K562 (cell line): Measurements from ENCODE around the gene GOLGA8J. TPM values are rescaled to one million over a fixed set of nuclear protein-coding genes. Genes with fewer than 3 reads are reported as not detected.
"Not testable (repeated sequence)": the region's sequence is repeated elsewhere in the genome, so short reads cannot be mapped to it uniquely, and the experiment has no call there.

Source experiments
- ATAC-seq: fragments of 200-7000 bp; cut with Tn5 transposase; 3 replicates; pipeline ENCODE4 v1.9.1; 2020; ENCODE audit warnings: moderate library complexity
- BruUV-seq: library from RNA; stranded (reverse); fragments of 400-500 nt; replicated peaks from 2 replicates; lab custom pipeline; 2021; lab: Mats Ljungman, UMichigan
- CTCF ChIA-PET: fragments of 300-600 bp; formaldehyde crosslinking; extraction: SDS; loops from one replicate; lab custom pipeline; 2021; ENCODE audit warnings: low intra/inter-chr PET ratio; lab: Yijun Ruan, JAX
- POLR2A ChIA-PET: fragments of 300-600, 350-650 bp; sonication (Branson Sonifier 250); formaldehyde crosslinking; extraction: SDS; loops from one replicate; lab custom pipeline; 2021; ENCODE audit warnings: antibody characterized with exemption, inconsistent platforms; lab: Yijun Ruan, JAX
- DNase-seq, 4 experiments: peaks; one replicate each; pipeline versions ENCODE4 v3.0.0 to v3.0.0-alpha.2; 2011 to 2018; ENCODE audit warnings: low spot score in 3 of 4, mixed read lengths in 3 of 4; ENCODE audit errors: extremely low read depth in 1 of 4
- FAIRE-seq: peaks from 2 replicates; lab custom pipeline; 2011; peaks lifted over from hg19 to GRCh38; lab: Jason Lieb, UNC
- H2AFZ ChIP-seq: 2 replicates; pipeline ENCODE4 v1.6.0; 2011; ENCODE audit warnings: low read depth, low read length, control low read depth, inconsistent platforms
- H3K27ac ChIP-seq: fragments of 200-600 bp; 3 replicates; pipeline ENCODE4 v1.8.0; 2011; ENCODE audit warnings: low read depth, mild to moderate bottlenecking, control low read depth, inconsistent platforms, low read length, moderate library complexity, mixed read lengths; ENCODE audit errors: extremely low read depth
- H3K27me3 ChIP-seq, 2 experiments: fragments of 300-600 bp in 1 of 2; 2 replicates in 1 of 2; 3 replicates in 1 of 2; pipeline versions ENCODE4 v1.6.0 to v1.8.0; 2011; ENCODE audit warnings: inconsistent platforms in 2 of 2, low read length in 2 of 2, mild to moderate bottlenecking in 1 of 2, mixed read lengths in 1 of 2, moderate library complexity in 1 of 2; ENCODE audit not compliant: control insufficient read depth in 2 of 2, insufficient read depth in 2 of 2
- H3K36me3 ChIP-seq: fragments of 300-600 bp; 3 replicates; pipeline ENCODE4 v1.8.0; 2011; ENCODE audit warnings: mild to moderate bottlenecking, low read length, inconsistent platforms; ENCODE audit not compliant: control insufficient read depth, insufficient read depth
- H3K4me1 ChIP-seq, 2 experiments: fragments of 200-600 bp in 1 of 2; replicated peaks in 1 of 2; 2 replicates in 1 of 2; 3 replicates in 1 of 2; pipeline versions ENCODE4 v1.5.1 to v1.8.0; 2011; ENCODE audit warnings: inconsistent platforms in 2 of 2, low read length in 2 of 2, mild to moderate bottlenecking in 1 of 2, mixed read lengths in 1 of 2, moderate library complexity in 1 of 2; ENCODE audit not compliant: control insufficient read depth in 2 of 2, insufficient read depth in 2 of 2
- H3K4me2 ChIP-seq: 2 replicates; pipeline ENCODE4 v1.6.1; 2011; ENCODE audit warnings: low read length, control low read depth, inconsistent platforms, mixed read lengths; ENCODE audit not compliant: insufficient read depth
- H3K4me3 ChIP-seq: fragments of 200-600 bp; sonication (generic), shearing (Covaris generic); 2 replicates; pipeline ENCODE4 v1.5.1; 2016; ENCODE audit warnings: control low read depth, inconsistent platforms
- H3K79me2 ChIP-seq: fragments of 200-600 bp; 3 replicates; pipeline ENCODE4 v1.8.0; 2011; ENCODE audit warnings: low read length, inconsistent platforms; ENCODE audit not compliant: control insufficient read depth, insufficient read depth
- H3K9ac ChIP-seq, 2 experiments: 2 replicates each; pipeline versions ENCODE4 v1.6.0 to v1.6.1; 2011; ENCODE audit warnings: low read depth in 2 of 2, low read length in 2 of 2, control low read depth in 1 of 2, inconsistent platforms in 1 of 2, mild to moderate bottlenecking in 1 of 2, mixed read lengths in 1 of 2; ENCODE audit not compliant: insufficient read depth in 1 of 2
- H3K9me1 ChIP-seq: one replicate; pipeline ENCODE4 v1.6.0; 2011; ENCODE audit warnings: inconsistent platforms, mild to moderate bottlenecking, low read length, moderate library complexity; ENCODE audit not compliant: control insufficient read depth, insufficient read depth
- H3K9me3 ChIP-seq: replicated peaks from 2 replicates; pipeline ENCODE4 v1.5.1; 2011; ENCODE audit warnings: low read depth, low read length, inconsistent platforms; ENCODE audit not compliant: control insufficient read depth, insufficient read depth
- H4K20me1 ChIP-seq: replicated peaks from 2 replicates; pipeline ENCODE4 v1.6.1; 2011; ENCODE audit warnings: low read length, inconsistent platforms, mixed read lengths; ENCODE audit not compliant: control insufficient read depth, insufficient read depth
- CHD1 ChIP-seq: fragments of 200-600 bp; sonication (generic); IDR thresholded peaks from one replicate; pipeline ENCODE4 v1.6.1; 2012; ENCODE audit warnings: mild to moderate bottlenecking, moderate library complexity, low read length, inconsistent platforms
- ETV1 ChIP-seq: fragments of 450-650 bp; conservative IDR thresholded peaks from 2 replicates; pipeline ENCODE4 v1.6.1; 2016; ENCODE audit warnings: missing genetic modification characterization, control low read depth, low read depth, missing compliant biosample characterization
- HNRNPUL1 ChIP-seq: fragments of 200-400 bp; formaldehyde crosslinking; IDR thresholded peaks from 2 replicates; pipeline ENCODE4 v1.6.1; 2017; ENCODE audit warnings: low read length
- MCM7 ChIP-seq, 2 experiments: fragments of 450-650 bp; IDR thresholded peaks; 2 replicates each; pipeline ENCODE4 v1.6.1; 2016 to 2018
- SMAD4 ChIP-seq: fragments of 250-450 bp; sonication (Bioruptor Pico); conservative IDR thresholded peaks from 2 replicates; pipeline ENCODE4 v1.8.0; 2021; ENCODE audit warnings: inconsistent platforms, mild to moderate bottlenecking, moderate library complexity
- WGBS: fragments of 100-300 bp; shearing (Covaris generic); methylation state at CpG from one replicate; pipeline ENCODE4 v1.1.6; 2016; ENCODE audit warnings: low coverage, mixed read lengths; ENCODE audit not compliant: insufficient coverage; ENCODE audit errors: missing lambda C conversion rate; 5-methylcytosine and 5-hydroxymethylcytosine counted together
- in situ Hi-C: fragments of 300-500 bp; cut with MboI; formaldehyde crosslinking; loops from 4 replicates; pipeline ENCODE4 v1.15.0; 2018; ENCODE audit warnings: inconsistent platforms, mixed read lengths
- intact Hi-C: fragments of 100-400 bp; cut with micrococcal nuclease; formaldehyde crosslinking; loops from 2 replicates; pipeline ENCODE4 v1.14.2; 2022
- polyA plus RNA-seq, 8 experiments: library from polyadenylated mRNA; depleted of rRNA in 4 of 8; stranded (reverse) in 5 of 8; unstranded in 3 of 8; fragments of >200 nt; fragmentation: Nextera tagmentation in 2 of 8; fragmentation: Illumina TruSeq in 1 of 8; extraction: Ambion mirVana in 2 of 8; extraction: Trizol in 1 of 8; gene quantifications; 2 replicates each; pipeline versions ENCODE4 v1.2.1 to v1.2.3, GENCODE V29; 2011 to 2014; ENCODE audit warnings: inconsistent platforms in 1 of 8, missing spikeins in 1 of 8
- total RNA-seq, 7 experiments: library from RNA; depleted of rRNA in 6 of 7; stranded (reverse); fragments of >200 nt in 6 of 7; fragmentation: Illumina TruSeq in 2 of 7; extraction: Trizol in 2 of 7; gene quantifications; 2 replicates each; pipeline versions ENCODE4 v1.2.1 to v1.2.3, GENCODE V29; 2011 to 2021; ENCODE audit warnings: low replicate concordance in 1 of 7

GOLGA8J gene
- total and polyA plus RNA-seq, 9 of the 15 experiments (the other 6 are each of a cell fraction or from before 2014, with no cell fraction given) = not detected

DNA sequence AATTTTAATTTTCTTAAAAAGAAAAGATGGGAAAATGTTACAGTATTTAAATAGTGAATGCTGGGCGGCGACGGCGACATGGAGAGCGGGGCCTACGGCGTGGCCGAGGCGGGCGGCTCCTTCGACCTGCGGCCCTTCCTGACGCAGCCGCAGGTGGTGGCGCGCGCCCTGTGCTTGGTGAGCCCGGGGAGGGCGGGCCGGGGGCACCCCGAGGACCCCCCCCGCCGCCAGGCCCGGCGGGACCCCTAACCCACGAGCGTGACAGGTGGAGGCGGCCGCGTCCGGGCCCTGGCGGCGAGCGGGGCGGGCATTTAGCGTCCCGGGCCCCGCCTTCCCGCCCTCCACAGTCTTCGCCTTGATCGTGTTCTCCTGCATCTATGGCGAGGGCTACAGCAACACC, 38.4 kb upstream of the GOLGA8J start:
- no peak overlapping the region for H3K27ac ChIP-seq
- peaks cover 0 to 4% of the 10 kb centered on the region in 2 experiments; a peak in 3 of 5 replicates for H3K27me3 ChIP-seq
- ChIA-PET CTCF (no interaction called here), POLR2A (no interaction called here)
- WGBS = 25% methylated on average over 29 of the region's 42 CpGs
- H4K20me1 ChIP-seq = no peaks in the 10 kb centered on the region
- no peak overlapping the region for H3K9ac ChIP-seq
- intact Hi-C loops = loop anchor here (10.0 kb wide), 1 partner anchor 50 kb away; no protein-coding TSS in a partner anchor
- no peak for ATAC-seq
- no peak for DNase-seq
- H3K4me3 ChIP-seq = no peak overlapping the region
- H3K9me3 ChIP-seq = no peaks in the 10 kb centered on the region
- FAIRE-seq = no peak
- BruUV-seq = no TSS peak
- no peak overlapping the region for H2AFZ ChIP-seq
- no peaks in the 10 kb centered on the region for H3K36me3 ChIP-seq
- in situ Hi-C loops = no loop called here
- TF ChIP-seq SMAD4 = no peak
- TF ChIP-seq HNRNPUL1 = no peak
- TF ChIP-seq CHD1 = no peak
- TF ChIP-seq MCM7 (IDR thresholded peaks at IDR 0.05) = no peak
- no peak for TF ChIP-seq ETV1
- H3K9me1 ChIP-seq = no peaks in the 10 kb centered on the region
- H3K4me1 ChIP-seq = no peaks in the 10 kb centered on the region
- no peak overlapping the region for H3K4me2 ChIP-seq
- H3K79me2 ChIP-seq = no peaks in the 10 kb centered on the region

DNA sequence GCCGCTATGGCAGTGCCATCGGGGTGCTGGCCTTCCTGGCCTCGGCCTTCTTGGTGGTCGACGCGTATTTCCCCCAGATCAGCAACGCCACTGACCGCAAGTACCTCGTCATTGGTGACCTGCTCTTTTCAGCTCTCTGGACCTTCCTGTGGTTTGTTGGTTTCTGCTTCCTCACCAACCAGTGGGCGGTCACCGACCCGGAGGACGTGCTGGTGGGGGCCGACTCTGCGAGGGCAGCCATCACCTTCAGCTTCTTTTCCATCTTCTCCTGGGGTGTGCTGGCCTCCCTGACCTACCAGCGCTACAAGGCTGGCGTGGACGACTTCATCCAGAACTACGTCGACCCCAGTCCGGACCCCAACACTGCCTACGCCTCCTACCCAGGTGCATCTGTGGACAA, 37.9 kb upstream of the GOLGA8J start:
- DNase-seq, POLR2A ChIA-PET, CTCF ChIA-PET, H3K79me2 ChIP-seq, H4K20me1 ChIP-seq, BruUV-seq, H3K9me1 ChIP-seq, H2AFZ ChIP-seq, H3K36me3 ChIP-seq, in situ Hi-C loops, H3K4me1 ChIP-seq, H3K4me3 ChIP-seq, H3K9me3 ChIP-seq, FAIRE-seq, ATAC-seq, H3K27ac ChIP-seq, H3K4me2 ChIP-seq, H3K27me3 ChIP-seq, H3K9ac ChIP-seq: not testable (repeated sequence)
- WGBS = 12% methylated on average over 18 of the region's 22 CpGs
- intact Hi-C loops = loop anchor here (10.0 kb wide), 1 partner anchor 50 kb away; no protein-coding TSS in a partner anchor

DNA sequence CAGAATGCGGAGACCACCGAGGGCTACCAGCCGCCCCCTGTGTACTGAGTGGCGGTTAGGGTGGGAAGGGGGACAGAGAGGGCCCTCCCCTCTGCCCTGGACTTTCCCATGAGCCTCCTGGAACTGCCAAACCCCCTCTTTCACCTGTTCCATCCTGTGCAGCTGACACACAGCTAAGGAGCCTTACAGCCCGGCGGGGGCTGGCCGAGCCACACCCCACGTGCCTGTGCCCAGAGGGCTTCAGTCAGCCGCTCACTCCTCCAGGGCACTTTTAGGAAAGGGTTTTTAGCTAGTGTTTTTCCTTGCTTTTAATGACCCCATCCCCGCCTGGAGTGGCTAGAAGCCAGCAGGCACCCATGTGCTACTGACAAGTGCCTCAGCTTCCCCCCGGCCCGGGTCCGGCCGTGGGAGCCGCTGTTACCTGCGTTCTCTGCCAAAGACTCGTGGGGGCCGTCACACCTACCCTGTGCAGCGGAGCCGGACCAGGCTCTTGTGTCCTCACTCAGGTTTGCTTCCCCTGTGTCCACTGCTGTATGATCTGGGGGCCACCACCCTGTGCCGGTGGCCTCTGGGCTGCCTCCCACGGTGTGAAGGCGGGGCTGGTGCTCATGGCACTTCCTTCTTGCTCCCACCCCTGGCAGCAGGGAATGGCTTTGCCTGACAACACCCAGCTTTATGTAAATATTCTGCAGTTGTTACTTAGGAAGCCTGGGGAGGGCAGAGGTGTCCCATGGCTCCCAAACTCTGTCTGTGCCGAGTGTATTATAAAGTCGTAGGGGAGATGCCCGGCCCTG, 37.3 kb upstream of the GOLGA8J start:
- ATAC-seq, POLR2A ChIA-PET, BruUV-seq, in situ Hi-C loops, CTCF ChIA-PET, DNase-seq, H4K20me1 ChIP-seq, H3K36me3 ChIP-seq, H3K27me3 ChIP-seq, H3K4me1 ChIP-seq, H3K9me1 ChIP-seq, H3K27ac ChIP-seq, H3K4me3 ChIP-seq, H3K79me2 ChIP-seq, H3K9me3 ChIP-seq, H3K9ac ChIP-seq, FAIRE-seq, H3K4me2 ChIP-seq, H2AFZ ChIP-seq: not testable (repeated sequence)
- intact Hi-C loops = loop anchor here (10.0 kb wide), 1 partner anchor 51 kb away; no protein-coding TSS in a partner anchor
- WGBS = 5% methylated on average over 23 of the region's 26 CpGs
